CD4-positive, alpha-beta T cell (primary cell): ENCODE data around the gene LARP4. TPM values are rescaled to one million over a fixed set of nuclear protein-coding genes. Genes with fewer than 3 reads are reported as not detected.

Experiments used
- ATAC-seq: fragments of 200-7000 bp; cut with Tn5 transposase; one replicate; pipeline ENCODE4 v1.10.0; 2022; ENCODE audit warnings: mild to moderate bottlenecking; ENCODE audit not compliant: poor library complexity
- CTCF ChIA-PET: fragments of 350-600 bp; sonication (Branson Sonifier 250); formaldehyde crosslinking; loops from one replicate; lab custom pipeline; 2021; ENCODE audit warnings: antibody characterized with exemption, inconsistent platforms; lab: Charles Lee
- POLR2A ChIA-PET: fragments of 350-600 bp; sonication (Branson Sonifier 250); formaldehyde crosslinking; loops from one replicate; lab custom pipeline; 2021; ENCODE audit warnings: antibody characterized with exemption, inconsistent platforms; lab: Charles Lee
- DNase-seq, 14 experiments: peaks; one replicate each; pipeline ENCODE4 v3.0.0-alpha.2; 2013 to 2020; ENCODE audit warnings: mixed read lengths in 2 of 14
- H3K27ac ChIP-seq, 2 donors: one replicate each; pipeline versions ENCODE4 v1.5.1 to v1.7.0; 2013; ENCODE audit warnings: low read length in 2 of 2, low read depth in 1 of 2, mild to moderate bottlenecking in 1 of 2
- H3K27me3 ChIP-seq, 2 experiments: 1 replicate in 1 of 2; 2 replicates in 1 of 2; pipeline versions ENCODE4 v1.6.1 to v1.7.0; 2013; ENCODE audit warnings: low read length in 2 of 2, control low read depth in 1 of 2, mild to moderate bottlenecking in 1 of 2, moderate library complexity in 1 of 2; ENCODE audit not compliant: insufficient read depth in 2 of 2, control insufficient read depth in 1 of 2
- H3K36me3 ChIP-seq: one replicate; pipeline ENCODE4 v1.6.1; 2013; ENCODE audit warnings: low read length, control low read depth; ENCODE audit not compliant: insufficient read depth
- H3K4me1 ChIP-seq: one replicate; pipeline ENCODE4 v1.6.1; 2013; ENCODE audit warnings: low read length, control low read depth; ENCODE audit not compliant: insufficient read depth
- H3K4me3 ChIP-seq: one replicate; pipeline ENCODE4 v1.5.1; 2013; ENCODE audit warnings: mild to moderate bottlenecking, low read length, moderate library complexity
- H3K9me3 ChIP-seq, 2 experiments: 1 replicate in 1 of 2; 2 replicates in 1 of 2; pipeline versions ENCODE4 v1.6.1 to v1.7.0; 2013; ENCODE audit warnings: low read length in 2 of 2, mild to moderate bottlenecking in 2 of 2, control low read depth in 1 of 2, moderate library complexity in 1 of 2; ENCODE audit not compliant: control insufficient read depth in 1 of 2, insufficient read depth in 1 of 2
- H3K27ac Mint-ChIP-seq: one replicate; pipeline ENCODE4 v1.8.0; 2020; ENCODE audit warnings: mixed read lengths
- H3K27me3 Mint-ChIP-seq: one replicate; pipeline ENCODE4 v1.8.0; 2021; ENCODE audit warnings: mixed read lengths
- H3K36me3 Mint-ChIP-seq: one replicate; pipeline ENCODE4 v1.8.0; 2021; ENCODE audit warnings: low read depth, mixed read lengths
- H3K4me1 Mint-ChIP-seq: one replicate; pipeline ENCODE4 v1.8.0; 2021; ENCODE audit warnings: low read depth, mixed read lengths
- H3K4me3 Mint-ChIP-seq: one replicate; pipeline ENCODE4 v1.8.0; 2020; ENCODE audit warnings: mild to moderate bottlenecking, mixed read lengths
- H3K9me3 Mint-ChIP-seq: one replicate; pipeline ENCODE4 v1.8.0; 2020; ENCODE audit warnings: mixed read lengths
- intact Hi-C, 2 experiments: fragments of 100-400 bp; cut with DNase I in 1 of 2; cut with micrococcal nuclease in 1 of 2; formaldehyde crosslinking; loops; one replicate each; pipeline versions ENCODE4 v1.15.1 to v1.9.0; 2023 to 2025; cut with DNase I, micrococcal nuclease
- total RNA-seq, 174 experiments: library from RNA in 2 of 174; stranded (reverse) in 2 of 174; gene quantifications; one replicate each; pipeline ENCODE4 v1.2.3 and lab custom pipeline; 2021 to 2026
- TF ChIP-seq, protein P1 (sequence below): fragments of 200-600 bp; IDR thresholded peaks from one replicate; pipeline ENCODE4 v1.8.0; 2022; ENCODE audit warnings: antibody characterized with exemption, mild to moderate bottlenecking

LARP4 gene
- total RNA-seq, 2 experiments from 2014 or later: 17.6 to 18.1 TPM

DNA sequence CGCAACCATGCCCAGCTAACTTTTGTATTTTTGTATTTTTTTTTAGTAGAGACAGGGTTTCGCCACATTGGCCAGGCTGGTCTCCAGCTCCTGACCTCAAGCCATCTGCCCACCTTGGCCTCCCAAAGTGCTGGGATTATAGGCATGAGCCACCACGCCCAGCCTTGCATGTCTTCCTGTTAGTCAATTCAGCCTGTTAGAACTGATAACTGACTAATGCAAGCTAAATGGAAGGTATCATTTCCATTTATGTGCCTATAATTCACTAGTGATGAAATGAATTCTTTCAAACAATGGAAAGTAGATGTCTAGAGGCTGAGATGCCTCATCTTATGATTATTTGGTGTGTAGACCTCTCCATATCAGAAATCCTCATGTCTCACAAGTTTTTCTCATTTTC is 66.8 kb downstream of the LARP4 start:
- Histone ChIP-seq H3K4me1 (no peaks in the 10 kb centered on the region), H3K4me3 (no peak overlapping the region), H3K9me3 (no peaks in the 10 kb centered on the region), H3K27ac (no peak overlapping the region), H3K36me3 (peaks cover 33% of the 10 kb centered on the region), H3K27me3 (no peaks in the 10 kb centered on the region)
- CTCF ChIA-PET: interaction anchor here (0.7 to 1.0 kb wide), 2 partner anchors 10 to 12 kb away, joined by 3 read pairs; no protein-coding TSS in a partner anchor
- Mint-ChIP-seq H3K27me3 (no peaks in the 10 kb centered on the region), H3K27ac (no peak overlapping the region), H3K36me3 (peaks cover 75% of the 10 kb centered on the region), H3K4me3 (no peak overlapping the region), H3K4me1 (no peaks in the 10 kb centered on the region), H3K9me3 (no peaks in the 10 kb centered on the region)
- no peak for DNase-seq
- ATAC-seq: no peak
- intact Hi-C loops: no loop called here
- TF ChIP-seq, protein P1, sequence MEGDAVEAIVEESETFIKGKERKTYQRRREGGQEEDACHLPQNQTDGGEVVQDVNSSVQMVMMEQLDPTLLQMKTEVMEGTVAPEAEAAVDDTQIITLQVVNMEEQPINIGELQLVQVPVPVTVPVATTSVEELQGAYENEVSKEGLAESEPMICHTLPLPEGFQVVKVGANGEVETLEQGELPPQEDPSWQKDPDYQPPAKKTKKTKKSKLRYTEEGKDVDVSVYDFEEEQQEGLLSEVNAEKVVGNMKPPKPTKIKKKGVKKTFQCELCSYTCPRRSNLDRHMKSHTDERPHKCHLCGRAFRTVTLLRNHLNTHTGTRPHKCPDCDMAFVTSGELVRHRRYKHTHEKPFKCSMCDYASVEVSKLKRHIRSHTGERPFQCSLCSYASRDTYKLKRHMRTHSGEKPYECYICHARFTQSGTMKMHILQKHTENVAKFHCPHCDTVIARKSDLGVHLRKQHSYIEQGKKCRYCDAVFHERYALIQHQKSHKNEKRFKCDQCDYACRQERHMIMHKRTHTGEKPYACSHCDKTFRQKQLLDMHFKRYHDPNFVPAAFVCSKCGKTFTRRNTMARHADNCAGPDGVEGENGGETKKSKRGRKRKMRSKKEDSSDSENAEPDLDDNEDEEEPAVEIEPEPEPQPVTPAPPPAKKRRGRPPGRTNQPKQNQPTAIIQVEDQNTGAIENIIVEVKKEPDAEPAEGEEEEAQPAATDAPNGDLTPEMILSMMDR: no peak
- POLR2A ChIA-PET: interaction anchor here (0.7 kb wide), 1 partner anchor 46 kb away, joined by 3 read pairs; no protein-coding TSS in a partner anchor

DNA sequence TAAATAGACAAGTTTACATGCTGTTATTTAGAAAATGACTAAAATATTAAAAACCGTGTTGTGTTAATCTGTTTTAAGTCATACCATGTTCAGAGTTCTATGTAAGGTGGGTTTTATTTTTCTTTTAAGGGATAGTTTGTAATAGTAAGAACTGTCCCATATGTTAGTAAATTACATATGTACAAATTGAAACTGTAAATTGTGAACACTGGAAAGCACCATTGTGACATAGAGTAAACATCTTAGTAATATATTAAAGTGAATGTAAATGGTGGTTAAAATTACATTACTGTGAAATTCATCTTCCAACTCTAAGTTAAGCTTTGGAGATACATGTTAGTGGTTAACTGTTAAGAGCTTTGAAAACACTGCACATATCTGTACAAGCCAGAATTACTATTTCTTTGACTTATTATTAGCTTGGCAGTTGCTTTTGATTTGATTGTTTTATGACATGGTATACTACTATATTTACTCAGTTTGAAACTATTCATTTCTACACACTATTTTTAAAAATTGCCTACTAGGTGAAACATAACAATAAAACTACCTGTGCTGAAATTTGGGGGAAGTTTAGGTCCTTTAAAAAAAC is 76.7 kb downstream of the LARP4 start:
- intact Hi-C loops: no loop called here
- Mint-ChIP-seq H3K36me3 (peaks cover 59% of the 10 kb centered on the region), H3K9me3 (no peaks in the 10 kb centered on the region), H3K27ac (no peak overlapping the region), H3K27me3 (no peaks in the 10 kb centered on the region), H3K4me1 (no peaks in the 10 kb centered on the region), H3K4me3 (no peak overlapping the region)
- CTCF ChIA-PET: interaction anchor here (1.5 kb wide), 1 partner anchor 11 kb away, joined by 3 read pairs; no protein-coding TSS in a partner anchor
- TF ChIP-seq, protein P1: no peak
- Histone ChIP-seq H3K27me3 (no peaks in the 10 kb centered on the region), H3K4me3 (no peak overlapping the region), H3K4me1 (no peaks in the 10 kb centered on the region), H3K9me3 (no peaks in the 10 kb centered on the region), H3K36me3 (peaks cover 41% of the 10 kb centered on the region), H3K27ac (no peak overlapping the region)
- no peak for ATAC-seq
- POLR2A ChIA-PET: no interaction called here
- no peak for DNase-seq

DNA sequence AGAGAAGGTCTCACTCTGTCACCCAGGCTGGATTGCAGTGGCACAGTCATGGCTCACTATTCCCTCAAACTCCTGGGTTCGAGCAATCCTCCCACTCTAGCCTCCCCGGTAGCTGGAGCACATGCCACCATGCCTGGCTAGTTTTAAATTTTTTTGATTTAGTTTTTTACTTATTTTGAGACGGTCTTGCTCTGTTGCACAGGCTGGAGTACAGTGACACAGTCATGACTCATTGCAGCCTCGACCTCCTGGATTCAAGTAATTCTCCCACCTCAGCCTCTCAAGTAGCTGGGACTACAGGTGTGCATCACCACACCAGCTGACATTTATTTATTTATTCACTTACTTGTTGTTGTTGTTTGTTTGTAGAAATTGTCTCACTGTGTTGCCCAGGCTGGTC is 81.9 kb downstream of the LARP4 start:
- no peak for DNase-seq
- intact Hi-C loops: no loop called here
- Histone ChIP-seq H3K9me3 (no peaks in the 10 kb centered on the region), H3K4me1 (no peaks in the 10 kb centered on the region), H3K4me3 (no peak overlapping the region), H3K36me3 (no peaks in the 10 kb centered on the region), H3K27ac (no peak overlapping the region), H3K27me3 (no peaks in the 10 kb centered on the region)
- TF ChIP-seq, protein P1: no peak
- Mint-ChIP-seq H3K27me3 (no peaks in the 10 kb centered on the region), H3K36me3 (peaks cover 10% of the 10 kb centered on the region), H3K27ac (no peak overlapping the region), H3K4me3 (no peak overlapping the region), H3K4me1 (no peaks in the 10 kb centered on the region), H3K9me3 (no peaks in the 10 kb centered on the region)
- ATAC-seq: no peak
- ChIA-PET POLR2A (no interaction called here), CTCF (no interaction called here)
